GM18909 (cell line): Measurements from ENCODE around the gene PPP2R3A.

Source experiments
- ATAC-seq: cut with Tn5 transposase; IDR thresholded peaks from one replicate; pipeline ENCODE4 v1.9.1; 2021; ENCODE audit warnings: mild to moderate bottlenecking; ENCODE audit not compliant: unreplicated experiment, poor library complexity

The PPP2R3A gene

DNA sequence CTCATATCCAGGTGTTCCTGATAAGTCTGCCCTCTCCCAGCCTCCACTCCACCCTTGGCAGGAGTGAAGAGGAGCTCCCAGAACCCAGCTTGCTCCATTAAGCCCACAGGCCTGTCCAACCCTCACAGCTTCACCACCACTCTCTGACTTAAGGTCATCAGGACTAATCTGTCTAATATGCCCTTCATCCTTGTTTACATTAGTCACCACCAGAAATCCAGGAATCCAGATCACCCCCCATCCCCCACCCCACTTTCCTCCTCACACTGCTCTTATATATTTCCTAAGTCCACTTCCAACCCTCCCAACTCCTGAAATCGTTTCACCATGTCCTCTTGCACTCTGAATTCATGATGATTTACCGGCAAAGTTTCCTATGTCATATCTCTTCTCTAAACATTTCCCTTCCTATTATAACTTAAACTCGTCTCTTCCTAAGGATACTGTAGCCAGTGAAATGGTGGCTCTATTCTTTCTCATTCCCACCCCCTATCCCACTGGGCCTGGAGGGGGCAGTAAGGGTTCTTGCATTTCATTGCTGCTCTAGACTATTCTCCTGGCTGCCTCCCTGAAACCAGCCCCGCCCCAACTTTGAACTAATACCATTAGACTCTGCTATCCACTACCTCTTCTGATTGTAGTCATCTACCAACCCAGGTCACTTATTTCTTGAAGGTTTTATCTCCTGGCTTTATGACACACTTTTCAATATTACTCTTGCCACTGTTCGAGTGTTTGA, 43.4 kb downstream of the PPP2R3A start:
- ATAC-seq, result no peak

DNA sequence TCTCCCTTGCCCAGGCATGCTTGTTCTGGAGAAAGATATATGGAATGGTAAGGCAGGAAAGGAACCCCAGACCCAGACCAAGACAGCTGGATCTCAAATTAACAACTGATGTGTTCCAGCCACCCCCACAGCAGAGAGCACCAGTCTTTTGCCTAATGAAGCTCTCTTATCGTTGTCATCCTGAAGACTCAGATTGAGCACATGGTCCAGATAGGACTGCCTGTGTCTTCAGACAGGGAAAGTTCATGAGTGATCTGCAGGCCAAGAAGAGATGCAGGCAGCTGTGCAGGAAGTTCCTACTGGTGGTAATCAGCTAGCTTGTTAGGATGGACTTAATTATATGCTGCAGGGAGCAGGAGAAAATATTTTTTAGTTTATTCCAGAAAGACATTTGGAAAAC, 53.3 kb downstream of the PPP2R3A start:
- no peak for ATAC-seq

- no peak for ATAC-seq
Observed at GRCh38 chr3:136021803-136022202, 56.3 kb downstream of the PPP2R3A start.

GRCh38 chr3:136022529-136023263, 57.2 kb downstream of the PPP2R3A start:
- no peak for ATAC-seq

DNA sequence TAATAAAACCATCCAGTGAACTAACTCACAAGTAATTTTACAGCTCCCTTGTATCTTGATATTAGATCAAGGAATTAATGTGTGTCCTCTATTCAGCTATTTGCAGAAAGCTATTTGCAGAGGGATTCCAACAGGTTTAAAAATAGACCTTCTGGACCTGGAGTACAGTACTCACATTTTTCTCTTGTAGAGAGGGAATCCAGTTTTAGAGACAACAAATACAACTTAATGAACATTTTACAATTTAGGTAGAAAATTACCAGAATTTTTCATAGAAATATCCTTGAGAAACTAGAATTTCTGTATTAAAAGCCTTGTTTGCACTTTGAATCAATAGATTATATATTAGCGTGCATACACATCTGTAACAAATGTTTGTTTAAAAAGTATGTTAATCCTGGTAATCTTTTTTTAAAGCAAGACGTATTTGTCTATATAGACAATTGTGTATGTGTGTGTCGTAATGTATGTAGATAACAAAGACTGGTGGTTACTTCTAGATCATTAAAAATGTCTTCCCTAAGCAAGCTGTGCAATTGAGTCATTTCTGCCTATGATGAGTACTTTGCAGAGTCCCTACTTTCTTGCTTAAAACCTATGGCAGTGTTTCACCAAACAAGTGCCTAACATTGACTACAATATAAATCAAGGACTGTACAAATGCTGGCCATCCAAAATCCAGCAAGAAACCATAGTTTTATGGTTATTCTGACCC, 57.9 kb downstream of the PPP2R3A start:
- no peak for ATAC-seq

- ATAC-seq, result no peak
Observed at GRCh38 chr3:136036306-136036705, 70.8 kb downstream of the PPP2R3A start.

DNA sequence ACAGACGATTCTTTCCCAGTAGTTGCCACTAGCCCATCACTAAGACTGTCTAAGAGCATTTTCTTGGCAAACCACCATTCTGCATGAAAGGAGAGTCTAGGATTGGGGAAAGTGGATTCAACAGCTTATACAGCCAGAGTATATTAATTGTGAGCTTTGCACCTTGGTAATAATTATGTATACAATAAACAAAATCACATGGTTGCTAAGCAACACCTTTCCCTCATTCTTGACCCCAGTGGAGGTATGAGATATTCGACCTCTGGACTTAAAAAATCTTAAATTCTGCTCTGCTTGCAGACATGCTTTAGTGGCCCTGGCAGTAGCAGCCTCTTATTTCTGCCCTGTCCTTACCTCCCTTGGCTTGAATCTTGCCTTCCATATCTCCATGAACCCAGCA, 73.1 kb downstream of the PPP2R3A start:
- ATAC-seq, result no peak

GRCh38 chr3:136042608-136043221, 77.2 kb downstream of the PPP2R3A start:
- ATAC-seq, result no peak

DNA sequence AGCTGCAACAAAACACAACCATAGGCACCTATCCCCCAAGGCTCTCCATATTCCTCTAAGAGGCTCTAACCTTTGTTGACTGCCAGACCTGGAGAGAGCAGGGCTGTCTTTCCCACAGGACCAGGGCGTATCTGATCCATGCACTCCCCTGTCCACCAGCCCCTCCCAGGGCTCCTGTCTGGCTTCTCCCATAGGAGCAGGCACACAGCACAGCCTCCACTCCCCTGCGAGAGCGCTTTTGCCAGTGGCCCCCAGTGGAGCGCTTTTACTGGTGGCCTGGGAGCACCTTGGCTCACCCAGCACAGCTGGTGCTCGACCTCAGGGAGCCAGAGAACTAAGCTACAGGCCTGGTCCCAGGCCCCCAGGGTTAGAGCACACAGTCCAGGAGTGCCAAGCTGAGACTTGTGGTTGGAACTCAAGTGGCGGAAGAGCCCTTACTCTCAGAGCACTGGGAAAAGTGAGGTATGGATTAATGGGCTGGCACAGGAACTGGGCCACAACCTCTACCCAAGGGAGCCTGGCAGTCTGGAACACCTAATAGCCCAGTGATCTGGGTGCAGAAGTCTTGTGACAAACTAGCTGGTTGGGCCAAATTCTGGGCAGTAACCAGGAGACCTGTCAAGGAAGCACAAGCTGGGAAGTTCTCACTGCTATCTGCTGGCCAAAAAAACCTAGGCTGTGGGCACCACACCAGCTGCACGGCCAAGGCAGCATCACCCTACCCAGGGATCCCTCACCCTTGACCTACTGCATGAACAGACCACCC, 79.6 kb downstream of the PPP2R3A start:
- ATAC-seq, result no peak

DNA sequence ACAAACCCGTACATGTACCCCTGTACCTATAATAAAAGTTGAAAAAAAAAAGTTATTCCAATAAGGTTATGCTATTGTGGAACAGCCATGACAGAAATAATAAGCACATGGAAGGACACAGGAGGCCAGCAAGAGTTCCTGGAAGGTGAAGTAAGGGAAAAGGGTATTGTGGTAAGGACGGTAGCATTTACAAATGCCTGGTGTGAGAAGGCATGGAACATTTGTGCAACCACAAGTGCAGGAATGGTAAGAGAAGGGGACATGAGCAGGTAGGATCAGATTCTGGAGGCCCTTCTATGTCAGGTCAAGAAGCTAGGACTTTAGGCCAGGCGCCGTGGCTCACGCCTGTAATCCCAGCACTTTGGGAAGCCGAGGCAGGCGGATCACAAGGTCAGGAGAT, 82.5 kb downstream of the PPP2R3A start:
- ATAC-seq, result no peak

- no peak for ATAC-seq
Observed at GRCh38 chr3:136050250-136050649, 84.7 kb downstream of the PPP2R3A start.

DNA sequence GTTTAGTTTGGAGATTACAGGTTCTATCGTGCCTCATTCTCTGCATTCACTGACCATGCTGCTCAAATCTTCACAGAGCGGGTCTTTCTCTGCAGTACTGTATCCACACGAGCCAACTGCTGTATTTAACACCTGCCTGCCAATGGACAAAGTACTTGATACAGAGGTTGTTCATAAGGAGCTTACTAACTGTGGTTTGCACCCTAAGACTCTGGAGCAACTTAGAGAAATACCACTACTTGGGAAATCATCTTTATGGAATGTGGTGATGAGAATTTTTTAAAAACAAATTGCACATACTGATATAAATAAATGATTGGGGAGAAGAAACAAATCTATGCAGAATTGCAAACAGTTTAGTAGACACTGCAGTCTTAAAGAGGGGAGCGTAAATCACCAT, 90.0 kb downstream of the PPP2R3A start:
- ATAC-seq, result no peak

GRCh38 chr3:136067211-136067610, 101.7 kb downstream of the PPP2R3A start:
- ATAC-seq, result no peak

- no peak for ATAC-seq
Observed at GRCh38 chr3:136068708-136069107, 103.2 kb downstream of the PPP2R3A start.

DNA sequence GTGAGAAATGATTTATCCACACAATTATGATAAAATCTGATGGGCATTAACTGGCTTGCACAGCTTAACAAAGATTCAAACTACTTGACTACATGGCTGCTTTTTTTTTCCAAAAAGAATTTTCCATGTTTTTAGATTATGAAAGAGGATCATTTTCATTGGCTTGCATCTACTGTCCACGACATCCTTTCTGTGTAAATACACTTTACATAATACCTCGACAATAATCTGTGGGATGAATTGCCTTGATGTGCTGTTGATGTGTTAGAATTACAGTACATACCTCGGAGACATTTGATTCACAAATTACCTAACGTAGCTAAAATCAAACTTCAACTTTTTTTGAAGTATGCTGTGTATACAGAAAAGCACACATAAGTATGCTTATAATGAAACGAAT, 104.4 kb downstream of the PPP2R3A start:
- ATAC-seq, result no peak

GRCh38 chr3:136070334-136070733, 104.8 kb downstream of the PPP2R3A start:
- ATAC-seq, result no peak

DNA sequence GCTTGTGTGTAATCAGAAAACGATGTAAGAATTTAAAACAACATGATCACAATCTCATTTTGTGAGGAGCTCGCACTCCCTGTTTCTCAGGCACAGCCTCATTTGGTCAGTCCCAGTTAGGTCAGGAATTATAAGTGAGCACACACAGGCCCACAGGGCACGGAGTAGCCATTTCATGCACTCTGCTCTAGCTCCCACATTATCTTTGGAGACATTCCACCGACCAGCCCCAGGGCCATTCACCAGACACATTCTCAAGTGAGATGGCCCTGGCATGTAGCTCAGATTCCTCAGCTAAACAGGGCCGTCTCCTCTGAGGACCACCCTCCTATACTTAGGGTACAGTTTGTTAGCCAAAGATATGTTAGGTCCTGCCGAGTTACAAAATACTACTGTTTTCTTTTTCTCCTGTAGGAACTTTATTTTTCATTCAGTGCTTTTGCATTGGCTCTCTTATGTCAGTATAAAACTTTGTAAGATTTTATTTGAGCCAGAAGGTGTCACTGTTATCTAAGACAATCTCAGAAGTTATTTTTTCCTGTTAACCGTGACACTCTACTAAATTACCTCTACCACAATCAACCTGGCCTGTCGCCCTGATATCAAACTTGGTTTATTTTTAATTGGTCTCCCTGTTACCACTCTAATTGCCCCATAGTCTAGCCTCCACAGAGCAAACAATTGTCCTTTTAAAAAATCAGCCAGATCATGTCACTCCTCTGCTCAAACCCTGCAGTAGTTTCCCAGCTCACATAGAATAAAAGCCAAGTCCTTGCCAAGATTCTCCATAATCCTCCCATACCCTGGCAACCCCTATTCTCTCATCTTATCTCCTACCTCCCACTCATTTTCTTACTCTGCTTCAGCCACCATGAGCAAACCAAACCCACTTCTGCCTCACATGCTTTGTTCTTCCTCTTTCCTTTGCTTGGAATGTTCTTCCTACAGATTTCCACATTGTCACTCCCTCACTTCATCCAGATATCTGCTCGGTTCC, 105.7 kb downstream of the PPP2R3A start:
- ATAC-seq, result no peak

DNA sequence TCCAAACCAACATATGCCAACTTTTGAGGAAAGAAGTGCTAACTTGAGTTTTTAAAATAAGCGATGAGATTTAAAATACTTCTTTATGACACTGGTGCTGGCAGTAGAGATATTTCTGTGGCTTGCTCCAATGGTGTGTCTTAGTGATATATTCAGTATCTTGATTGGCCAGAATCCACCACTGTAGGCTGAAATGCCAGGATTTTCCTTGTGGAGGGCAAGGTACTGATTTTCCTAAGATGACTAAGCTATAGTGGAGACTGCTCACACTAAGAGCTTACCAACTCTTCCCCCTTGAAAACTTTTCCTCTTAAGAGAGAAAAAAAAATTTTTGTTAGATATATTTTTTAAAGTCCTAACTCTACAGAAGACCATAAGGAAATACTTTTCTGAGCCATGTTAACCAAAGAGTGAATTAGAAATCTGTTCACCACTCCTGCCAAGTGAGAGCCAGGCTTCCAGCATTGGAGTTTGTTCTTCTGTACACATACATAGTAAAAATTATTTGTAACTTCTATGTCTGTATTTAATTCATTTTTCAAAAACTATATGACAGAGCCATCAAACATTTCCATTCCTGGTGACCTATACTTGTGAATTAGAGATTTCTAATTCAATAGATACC, 109.1 kb downstream of the PPP2R3A start:
- ATAC-seq, result no peak
